Endothelial cell of umbilical vein (primary cell): Measurements from ENCODE around the gene SPAG4.

ENCODE experiments used
- CTCF ChIP-seq, 2 donors: IDR thresholded peaks; 1 replicate in 1 of 2; 2 replicates in 1 of 2; pipeline ENCODE4 v1.5.1; 2011; ENCODE audit warnings: low read length in 2 of 2, mild to moderate bottlenecking in 2 of 2, moderate library complexity in 2 of 2, control low read depth in 1 of 2, inconsistent platforms in 1 of 2, low read depth in 1 of 2; ENCODE audit not compliant: insufficient read depth in 1 of 2; ENCODE audit errors: extremely low read depth in 1 of 2
- FOS ChIP-seq: IDR thresholded peaks from 2 replicates; pipeline ENCODE4 v1.6.1; 2011; ENCODE audit warnings: mild to moderate bottlenecking, low read length, moderate library complexity, borderline replicate concordance; ENCODE audit not compliant: insufficient read depth
- POLR2A ChIP-seq: IDR thresholded peaks from 2 replicates; pipeline ENCODE4 v1.6.1; 2012; ENCODE audit warnings: low read depth, mild to moderate bottlenecking, control low read depth, low read length

- TF ChIP-seq POLR2A (no peak), FOS (no peak), CTCF (IDR thresholded peaks at IDR 0.05; ENCODE audit: extremely low read depth in 1 of 2, insufficient read depth in 1 of 2, low read depth in 1 of 2, low read length in 2 of 2) (no peak)
Measured at GRCh38 chr20:35653893-35654292, 38.3 kb downstream of the SPAG4 start.
